T-cell (primary cell): ENCODE measurements around the gene NAA11. TPM values are rescaled to one million over a fixed set of nuclear protein-coding genes. Genes with fewer than 3 reads are reported as not detected.

Source experiments
- ATAC-seq, 4 experiments: fragments of 200-7000 bp in 3 of 4; fragments of 150-1000 bp in 1 of 4; cut with Tn5 transposase; replicated peaks in 1 of 4; 1 replicate in 3 of 4; 2 replicates in 1 of 4; pipeline ENCODE4 v1.10.0; 2021; ENCODE audit warnings: moderate library complexity in 3 of 4, mild to moderate bottlenecking in 2 of 4, moderate number of reproducible peaks in 1 of 4
- CTCF ChIA-PET, 2 donors: fragments of 300-600 bp; sonication (Branson Sonifier 250); formaldehyde crosslinking; loops; one replicate each; lab custom pipeline; 2022; ENCODE audit warnings: antibody characterized with exemption in 2 of 2; lab: Charles Lee
- POLR2A ChIA-PET, 2 donors: fragments of 300-600 bp; sonication (Branson Sonifier 250); formaldehyde crosslinking; loops; one replicate each; lab custom pipeline; 2022; ENCODE audit warnings: antibody characterized with exemption in 2 of 2; lab: Charles Lee
- DNase-seq, 35 experiments: peaks; one replicate each; pipeline versions ENCODE4 v3.0.0 to v3.0.0-alpha.2; 2013 to 2023
- H3K27ac ChIP-seq: one replicate; pipeline ENCODE4 v1.5.1; 2013; ENCODE audit warnings: low read length
- H3K27me3 ChIP-seq, 2 experiments: replicated peaks in 1 of 2; 1 replicate in 1 of 2; 2 replicates in 1 of 2; pipeline versions ENCODE4 v1.6.1 to v1.7.0; 2013; ENCODE audit warnings: low read length in 1 of 2, mixed read lengths in 1 of 2; ENCODE audit not compliant: control insufficient read depth in 2 of 2, insufficient read depth in 2 of 2; ENCODE audit errors: extremely low read depth in 1 of 2
- H3K36me3 ChIP-seq, 2 donors: 1 replicate in 1 of 2; 2 replicates in 1 of 2; pipeline versions ENCODE4 v1.6.1 to v1.7.0; 2013; ENCODE audit warnings: low read length in 1 of 2; ENCODE audit not compliant: control insufficient read depth in 2 of 2, insufficient read depth in 1 of 2; ENCODE audit errors: extremely low read depth in 1 of 2
- H3K4me1 ChIP-seq, 2 experiments: 1 replicate in 1 of 2; 2 replicates in 1 of 2; pipeline versions ENCODE4 v1.6.1 to v1.7.0; 2013; ENCODE audit warnings: low read length in 2 of 2, mixed read lengths in 1 of 2; ENCODE audit not compliant: insufficient read depth in 2 of 2, control insufficient read depth in 1 of 2; ENCODE audit errors: extremely low read depth in 1 of 2
- H3K4me3 ChIP-seq, 2 donors: 1 replicate in 1 of 2; 2 replicates in 1 of 2; pipeline versions ENCODE4 v1.5.1 to v1.7.0; 2013; ENCODE audit warnings: mild to moderate bottlenecking in 2 of 2, low read length in 1 of 2, moderate library complexity in 1 of 2; ENCODE audit not compliant: control insufficient read depth in 1 of 2; ENCODE audit errors: extremely low read depth in 1 of 2
- H3K9me3 ChIP-seq: 2 replicates; pipeline ENCODE4 v1.7.0; 2013
- H3K27ac Mint-ChIP-seq, 2 donors: one replicate each; pipeline ENCODE4 v1.8.0; 2020 to 2021; ENCODE audit warnings: mild to moderate bottlenecking in 2 of 2, mixed read lengths in 2 of 2
- H3K27me3 Mint-ChIP-seq, 2 donors: one replicate each; pipeline ENCODE4 v1.8.0; 2021 to 2022; ENCODE audit warnings: mixed read lengths in 2 of 2
- H3K36me3 Mint-ChIP-seq: one replicate; pipeline ENCODE4 v1.8.0; 2021; ENCODE audit warnings: mixed read lengths
- H3K4me1 Mint-ChIP-seq, 3 donors: one replicate each; pipeline ENCODE4 v1.8.0; 2020 to 2022; ENCODE audit warnings: mixed read lengths in 3 of 3, mild to moderate bottlenecking in 1 of 3
- H3K4me3 Mint-ChIP-seq, 3 donors: one replicate each; pipeline ENCODE4 v1.8.0; 2020 to 2022; ENCODE audit warnings: mild to moderate bottlenecking in 3 of 3, mixed read lengths in 3 of 3, moderate library complexity in 3 of 3
- H3K9me3 Mint-ChIP-seq, 3 donors: one replicate each; pipeline ENCODE4 v1.8.0; 2020 to 2022; ENCODE audit warnings: mixed read lengths in 3 of 3
- WGBS: methylation state at CpG from one replicate; pipeline ENCODE4 v1.1.5; 2013; ENCODE audit warnings: missing lambda C conversion rate; ENCODE audit not compliant: insufficient coverage; 5-methylcytosine and 5-hydroxymethylcytosine counted together
- total RNA-seq, 35 experiments: library from RNA in 6 of 35; stranded (reverse) in 6 of 35; fragments of 120-200 nt in 1 of 35; gene quantifications; one replicate each; pipeline versions ENCODE4 v1.2.1 to v1.2.4 and lab custom pipeline; 2013 to 2026

NAA11 gene
- total RNA-seq, 5 donors from 2014 or later (not counting 1 experiment from before 2014, with no cell fraction given) = not detected

DNA sequence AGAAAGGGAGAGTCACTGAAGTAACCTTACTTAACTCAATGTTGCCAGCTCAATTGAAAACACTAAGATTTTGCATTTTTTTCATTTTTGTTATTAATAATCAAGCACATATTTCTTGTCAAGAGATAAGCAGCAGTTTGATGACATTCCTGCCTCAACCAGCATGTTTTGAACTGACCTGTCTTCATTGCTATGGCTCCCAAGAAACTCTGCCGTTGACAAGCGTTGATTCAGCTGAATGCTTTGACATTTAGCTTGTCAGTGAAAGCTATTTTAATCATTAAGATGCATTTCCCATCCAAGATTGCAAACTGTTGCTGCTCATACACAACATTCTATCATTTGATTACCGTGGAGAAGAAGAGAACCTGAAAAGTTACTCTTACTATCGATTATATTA is 5.9 kb downstream of the NAA11 start:
- Histone ChIP-seq H3K4me3 (no peak overlapping the region), H3K27ac (no peak overlapping the region), H3K9me3 (no peaks in the 10 kb centered on the region), H3K4me1 (no peaks in the 10 kb centered on the region), H3K36me3 (no peaks in the 10 kb centered on the region), H3K27me3 (no peaks in the 10 kb centered on the region)
- ATAC-seq (no peak), DNase-seq (no peak)
- Mint-ChIP-seq H3K27me3 (no peaks in the 10 kb centered on the region), H3K9me3 (no peaks in the 10 kb centered on the region), H3K36me3 (no peaks in the 10 kb centered on the region), H3K4me1 (no peaks in the 10 kb centered on the region), H3K27ac (no peak overlapping the region), H3K4me3 (no peak overlapping the region)
- CTCF ChIA-PET = no interaction called here
- POLR2A ChIA-PET = interaction anchor here in 1 of 2 donors (0.5 kb wide), 1 partner anchor 36 kb away, joined by 6 read pairs; no protein-coding TSS in a partner anchor
- WGBS = 90% methylated on average over 2 of the region's 4 CpGs

GRCh38 chr4:79317711-79318110 is 8.2 kb downstream of the NAA11 start:
- CTCF ChIA-PET = no interaction called here
- Histone ChIP-seq H3K4me1 (no peaks in the 10 kb centered on the region), H3K27me3 (no peaks in the 10 kb centered on the region), H3K36me3 (no peaks in the 10 kb centered on the region), H3K27ac (no peak overlapping the region), H3K9me3 (no peaks in the 10 kb centered on the region), H3K4me3 (no peak overlapping the region)
- no peak for DNase-seq
- no peaks in the 10 kb centered on the region for H3K27me3 Mint-ChIP-seq
- no peaks in the 10 kb centered on the region for H3K9me3 Mint-ChIP-seq
- H3K27ac Mint-ChIP-seq = no peak overlapping the region
- ATAC-seq = no peak
- H3K4me3 Mint-ChIP-seq = no peak overlapping the region
- no peaks in the 10 kb centered on the region for H3K4me1 Mint-ChIP-seq
- H3K36me3 Mint-ChIP-seq = no peaks in the 10 kb centered on the region
- POLR2A ChIA-PET = no interaction called here

DNA sequence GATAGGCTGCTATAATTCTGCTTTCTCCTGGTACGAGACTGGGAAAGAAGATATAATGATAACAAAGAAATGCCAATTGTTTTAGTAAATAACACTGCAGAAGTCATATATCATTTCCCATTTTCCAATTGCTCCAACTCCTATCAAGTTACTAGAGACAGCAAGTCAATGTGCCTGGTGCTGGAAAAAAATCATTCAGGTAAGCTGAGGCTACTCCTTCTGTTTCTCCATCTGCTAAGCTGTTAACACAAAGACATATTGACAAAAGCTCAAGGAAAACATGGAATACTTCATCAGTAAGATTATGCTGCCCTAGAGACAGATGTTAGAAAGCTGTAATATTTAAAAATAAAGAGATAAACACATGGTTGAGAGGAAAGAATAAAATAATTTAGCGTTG is 10.0 kb downstream of the NAA11 start:
- Mint-ChIP-seq H3K4me1 (no peaks in the 10 kb centered on the region), H3K36me3 (no peaks in the 10 kb centered on the region), H3K27me3 (no peaks in the 10 kb centered on the region), H3K27ac (no peak overlapping the region), H3K9me3 (no peaks in the 10 kb centered on the region), H3K4me3 (no peak overlapping the region)
- H3K4me3 ChIP-seq = no peak overlapping the region
- POLR2A ChIA-PET = no interaction called here
- no peaks in the 10 kb centered on the region for H3K9me3 ChIP-seq
- no peak overlapping the region for H3K27ac ChIP-seq
- H3K36me3 ChIP-seq = no peaks in the 10 kb centered on the region
- H3K4me1 ChIP-seq = no peaks in the 10 kb centered on the region
- CTCF ChIA-PET = no interaction called here
- DNase-seq (no peak), ATAC-seq (no peak)
- no CpG with 5 or more reads among the region's 2 CpGs for WGBS
- H3K27me3 ChIP-seq = no peaks in the 10 kb centered on the region

DNA sequence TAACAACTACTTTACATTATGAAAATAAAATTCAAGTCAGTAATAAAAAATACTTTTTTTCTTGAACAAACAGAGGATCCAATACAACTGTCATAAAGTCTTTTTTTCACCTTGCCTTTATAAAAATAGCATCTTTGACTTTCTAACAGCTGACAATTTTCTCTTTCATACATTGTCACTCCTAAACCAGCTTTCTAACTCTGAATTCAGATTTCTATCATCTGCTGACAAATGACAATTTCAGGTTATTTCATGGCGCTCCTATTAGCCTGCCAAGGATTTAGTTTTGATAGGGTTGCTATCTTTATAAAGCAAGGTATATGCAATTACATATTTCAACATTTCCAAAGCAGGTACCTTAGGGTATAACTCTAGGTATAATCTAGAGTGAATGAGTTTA is 14.6 kb downstream of the NAA11 start:
- Histone ChIP-seq H3K9me3 (no peaks in the 10 kb centered on the region), H3K36me3 (no peaks in the 10 kb centered on the region), H3K4me3 (no peak overlapping the region), H3K27ac (no peak overlapping the region), H3K27me3 (no peaks in the 10 kb centered on the region), H3K4me1 (no peaks in the 10 kb centered on the region)
- no peak overlapping the region for H3K27ac Mint-ChIP-seq
- DNase-seq (no peak), ATAC-seq (no peak)
- no peaks in the 10 kb centered on the region for H3K36me3 Mint-ChIP-seq
- no peaks in the 10 kb centered on the region for H3K27me3 Mint-ChIP-seq
- no peak overlapping the region for H3K4me3 Mint-ChIP-seq
- WGBS = no CpG with 5 or more reads among the region's 1 CpG
- ChIA-PET POLR2A (no interaction called here), CTCF (no interaction called here)
- no peaks in the 10 kb centered on the region for H3K4me1 Mint-ChIP-seq
- H3K9me3 Mint-ChIP-seq = no peaks in the 10 kb centered on the region

DNA sequence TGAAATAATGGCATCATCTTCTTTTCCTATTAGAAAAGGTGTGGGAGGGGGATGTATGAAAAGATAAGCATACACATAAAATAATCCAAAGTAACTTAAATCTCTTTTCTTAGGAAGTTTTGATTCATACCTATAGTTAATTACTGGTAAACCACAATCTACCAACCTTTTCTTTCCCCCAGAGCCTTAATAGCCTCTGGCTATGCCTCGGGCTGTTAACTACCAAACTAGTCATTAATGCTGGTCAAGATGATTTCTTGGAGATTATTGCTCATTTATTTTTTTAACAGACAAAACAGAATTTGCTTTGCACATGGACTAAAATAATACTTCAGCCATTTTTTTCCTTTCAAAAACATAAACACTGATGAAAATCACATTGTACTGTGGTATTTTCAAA is 16.9 kb downstream of the NAA11 start:
- H3K9me3 ChIP-seq = no peaks in the 10 kb centered on the region
- WGBS = no CpG with 5 or more reads among the region's 1 CpG
- no peaks in the 10 kb centered on the region for H3K36me3 Mint-ChIP-seq
- H3K36me3 ChIP-seq = no peaks in the 10 kb centered on the region
- no peaks in the 10 kb centered on the region for H3K9me3 Mint-ChIP-seq
- H3K4me1 ChIP-seq = no peaks in the 10 kb centered on the region
- no peaks in the 10 kb centered on the region for H3K27me3 Mint-ChIP-seq
- no peak for DNase-seq
- no peaks in the 10 kb centered on the region for H3K4me1 Mint-ChIP-seq
- ATAC-seq = no peak
- H3K27ac ChIP-seq = no peak overlapping the region
- no peak overlapping the region for H3K4me3 ChIP-seq
- H3K27ac Mint-ChIP-seq = no peak overlapping the region
- CTCF ChIA-PET = no interaction called here
- H3K27me3 ChIP-seq = no peaks in the 10 kb centered on the region
- H3K4me3 Mint-ChIP-seq = no peak overlapping the region
- POLR2A ChIA-PET = no interaction called here

GRCh38 chr4:79308137-79308536 is 17.7 kb downstream of the NAA11 start:
- ATAC-seq (no peak), DNase-seq (no peak)
- H3K9me3 ChIP-seq = no peaks in the 10 kb centered on the region
- Mint-ChIP-seq H3K4me1 (no peaks in the 10 kb centered on the region), H3K4me3 (no peak overlapping the region), H3K27me3 (peaks cover 0 to 1% of the 10 kb centered on the region in 2 donors), H3K36me3 (no peaks in the 10 kb centered on the region), H3K9me3 (no peaks in the 10 kb centered on the region), H3K27ac (no peak overlapping the region)
- WGBS = 83% methylated on average over 1 of the region's 4 CpGs
- ChIA-PET CTCF (no interaction called here), POLR2A (no interaction called here)
- no peaks in the 10 kb centered on the region for H3K27me3 ChIP-seq
- H3K4me1 ChIP-seq = no peaks in the 10 kb centered on the region
- no peak overlapping the region for H3K4me3 ChIP-seq
- H3K27ac ChIP-seq = no peak overlapping the region
- no peaks in the 10 kb centered on the region for H3K36me3 ChIP-seq

DNA sequence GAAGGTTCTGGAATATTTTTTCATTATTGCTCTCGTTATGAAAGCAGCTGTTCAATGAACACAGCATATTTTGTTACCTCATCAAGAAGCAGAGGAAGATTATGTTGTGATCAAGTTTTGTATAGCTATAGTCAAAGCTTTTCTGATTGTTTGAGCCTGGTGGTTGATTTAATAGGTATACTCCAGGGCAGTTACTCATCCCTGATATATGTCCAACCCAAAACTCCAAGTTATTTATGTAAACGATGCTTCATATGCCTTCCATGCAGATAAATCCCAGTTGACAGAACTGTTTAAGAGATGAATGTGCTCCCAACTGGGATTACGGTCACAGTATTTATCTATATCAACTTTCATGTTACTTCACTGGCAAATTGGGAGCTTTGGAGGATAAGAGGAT is 19.1 kb downstream of the NAA11 start:
- Mint-ChIP-seq H3K27ac (no peak overlapping the region), H3K36me3 (no peaks in the 10 kb centered on the region), H3K4me3 (no peak overlapping the region), H3K27me3 (peaks cover 0 to 1% of the 10 kb centered on the region in 2 donors), H3K4me1 (no peaks in the 10 kb centered on the region), H3K9me3 (no peaks in the 10 kb centered on the region)
- no peak overlapping the region for H3K27ac ChIP-seq
- no peak overlapping the region for H3K4me3 ChIP-seq
- H3K9me3 ChIP-seq = no peaks in the 10 kb centered on the region
- DNase-seq = no peak
- ChIA-PET CTCF (no interaction called here), POLR2A (no interaction called here)
- no peaks in the 10 kb centered on the region for H3K36me3 ChIP-seq
- no CpG with 5 or more reads among the region's 3 CpGs for WGBS
- no peak for ATAC-seq
- no peaks in the 10 kb centered on the region for H3K4me1 ChIP-seq
- no peaks in the 10 kb centered on the region for H3K27me3 ChIP-seq
